HG03139 (cell line): ENCODE data around the gene CSTPP1.
"Not testable (repeated sequence)": the region's sequence is repeated elsewhere in the genome, so short reads cannot be mapped to it uniquely, and the experiment has no call there.

ENCODE experiments used
- ATAC-seq: cut with Tn5 transposase; IDR thresholded peaks from one replicate; pipeline ENCODE4 v1.9.1; 2021; ENCODE audit not compliant: unreplicated experiment

Gene CSTPP1

GRCh38 chr11:46951864-46952263 lies 15.3 kb downstream of the CSTPP1 start:
- ATAC-seq, result no peak

- ATAC-seq, result no peak
Measured at GRCh38 chr11:46952553-46952952, 16.0 kb downstream of the CSTPP1 start.

DNA sequence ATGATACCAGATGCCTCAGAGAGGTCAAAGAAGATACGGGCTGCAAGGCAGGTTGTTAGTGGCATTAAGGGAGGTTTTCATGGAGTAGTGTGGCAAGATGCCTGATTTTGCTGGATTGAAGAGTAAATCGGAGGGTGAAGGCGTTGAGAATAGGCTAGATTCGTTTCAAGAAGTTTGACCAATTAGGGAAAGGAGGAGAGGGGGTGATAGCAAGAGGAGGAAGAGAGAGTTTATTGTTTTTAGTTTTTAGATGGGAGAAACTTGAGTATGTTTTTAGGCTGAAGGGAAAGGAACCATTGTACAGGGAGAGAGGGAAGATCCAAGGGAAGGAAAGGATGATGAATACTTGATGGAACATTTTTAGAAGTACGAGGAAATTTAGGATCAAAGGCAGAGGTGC lies 16.5 kb downstream of the CSTPP1 start:
- ATAC-seq, result no peak

DNA sequence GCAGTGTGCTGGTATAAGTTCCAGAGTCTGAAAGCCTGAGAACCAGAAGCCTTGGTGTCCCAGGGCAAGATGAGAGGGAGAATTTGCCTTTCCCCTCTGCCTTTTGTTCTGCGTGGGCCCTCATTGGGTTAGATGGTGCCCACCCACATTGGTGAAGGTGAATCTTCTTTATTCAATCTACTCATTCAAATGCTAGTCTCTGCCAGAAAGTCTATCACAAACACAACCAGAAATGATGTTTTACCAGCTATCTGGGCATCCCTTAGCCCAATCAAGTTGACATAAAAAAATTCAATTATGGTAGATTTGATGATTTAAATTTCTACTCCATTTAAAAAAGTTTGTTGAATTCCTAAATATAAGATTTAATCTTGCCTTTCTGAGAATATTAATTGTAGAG lies 22.2 kb downstream of the CSTPP1 start:
- no peak for ATAC-seq

DNA sequence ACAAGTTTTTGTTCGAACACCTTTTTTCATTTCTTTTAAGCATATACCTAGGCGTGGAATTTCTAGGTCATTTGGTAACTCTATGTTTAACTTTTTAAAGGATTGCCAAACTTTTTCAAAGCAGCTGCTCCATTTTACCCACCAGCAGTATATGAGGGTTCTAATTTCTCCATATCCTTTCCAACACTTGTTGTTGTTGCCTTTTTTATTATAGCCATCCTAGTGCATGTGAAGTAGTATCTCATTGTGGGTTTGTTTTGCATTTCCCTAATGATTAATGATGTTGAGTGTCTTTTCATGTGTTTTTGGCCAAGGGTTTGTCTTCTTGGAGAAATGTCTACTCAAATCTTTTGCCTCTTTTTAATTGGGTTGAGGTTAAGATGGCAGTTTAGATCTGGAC lies 24.5 kb downstream of the CSTPP1 start:
- ATAC-seq, result no peak

- ATAC-seq, result not testable (repeated sequence)
Measured at GRCh38 chr11:46961886-46962285, 25.3 kb downstream of the CSTPP1 start.

DNA sequence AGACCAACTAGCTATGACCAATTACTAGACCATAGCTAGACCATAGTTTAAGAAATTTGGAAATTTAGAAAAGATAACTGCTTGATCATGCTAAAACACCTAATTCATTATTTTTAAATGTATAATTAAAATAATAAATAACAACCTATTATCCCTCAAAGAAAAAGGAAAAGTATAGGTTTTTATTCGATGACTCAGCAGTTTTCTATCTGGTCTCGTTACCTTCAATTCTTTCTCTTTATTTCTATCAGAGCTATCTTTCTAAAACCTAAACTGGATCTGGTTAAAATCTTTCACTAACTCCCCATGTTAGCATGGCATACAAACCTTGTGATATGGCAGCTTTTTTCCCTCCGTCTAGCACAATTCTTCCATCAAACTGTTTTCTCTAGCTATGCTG lies 27.3 kb downstream of the CSTPP1 start:
- no peak for ATAC-seq

- ATAC-seq, result no peak
Measured at GRCh38 chr11:46966773-46967172, 30.2 kb downstream of the CSTPP1 start.

GRCh38 chr11:46967962-46968361 lies 31.4 kb downstream of the CSTPP1 start:
- no peak for ATAC-seq

GRCh38 chr11:46969379-46969778 lies 32.8 kb downstream of the CSTPP1 start:
- ATAC-seq, result no peak

DNA sequence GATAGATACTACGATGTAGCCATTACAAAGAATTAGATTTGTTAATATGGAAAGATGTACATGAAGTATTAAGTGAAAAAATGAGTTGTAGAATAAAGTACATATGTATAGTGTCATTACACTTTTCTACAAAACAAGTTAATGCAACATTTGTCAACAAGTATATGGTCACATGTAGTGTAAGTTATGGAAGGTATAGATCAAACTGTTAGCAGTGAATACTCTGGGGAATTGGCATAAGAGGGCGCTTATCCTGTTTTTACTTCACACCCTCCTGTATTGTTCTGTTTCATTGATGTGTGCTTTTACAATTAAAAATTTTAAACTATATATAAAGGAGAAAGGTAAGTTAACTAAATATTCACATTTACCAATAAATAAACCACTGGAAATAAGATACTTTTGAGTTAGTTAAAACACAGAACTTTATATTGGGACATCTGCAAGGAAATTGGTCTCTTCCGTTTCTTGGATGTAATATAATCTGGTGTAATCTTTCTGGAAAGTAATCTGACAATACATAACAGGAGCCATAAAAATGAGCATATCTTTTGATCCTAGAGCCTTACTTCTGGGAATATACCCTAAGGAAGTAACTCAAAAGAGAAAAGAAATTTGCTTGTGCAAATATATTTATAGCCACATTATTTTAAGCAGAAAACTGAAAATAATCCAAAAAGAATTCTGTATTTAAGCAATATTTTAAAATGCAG lies 34.5 kb downstream of the CSTPP1 start:
- no peak for ATAC-seq

DNA sequence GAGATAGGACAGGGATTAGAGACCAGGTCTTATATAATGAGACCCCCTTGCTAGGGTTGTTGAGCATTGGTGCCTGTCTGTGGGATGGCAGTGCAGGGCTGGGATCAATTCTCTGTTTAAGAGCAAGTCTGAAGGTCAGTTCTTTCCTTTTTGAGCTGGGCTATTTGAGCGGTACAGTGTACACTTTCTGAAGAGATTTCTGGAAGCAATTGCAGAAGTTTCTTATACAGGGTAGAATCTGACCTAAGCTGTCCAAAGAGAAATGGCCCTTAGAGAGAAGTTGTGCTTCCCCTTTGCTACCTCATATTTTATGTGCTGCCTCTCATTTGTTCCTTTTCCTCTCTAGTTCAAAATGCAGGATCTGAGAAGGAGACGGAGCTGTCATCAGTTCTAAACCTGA lies 35.8 kb downstream of the CSTPP1 start:
- no peak for ATAC-seq

DNA sequence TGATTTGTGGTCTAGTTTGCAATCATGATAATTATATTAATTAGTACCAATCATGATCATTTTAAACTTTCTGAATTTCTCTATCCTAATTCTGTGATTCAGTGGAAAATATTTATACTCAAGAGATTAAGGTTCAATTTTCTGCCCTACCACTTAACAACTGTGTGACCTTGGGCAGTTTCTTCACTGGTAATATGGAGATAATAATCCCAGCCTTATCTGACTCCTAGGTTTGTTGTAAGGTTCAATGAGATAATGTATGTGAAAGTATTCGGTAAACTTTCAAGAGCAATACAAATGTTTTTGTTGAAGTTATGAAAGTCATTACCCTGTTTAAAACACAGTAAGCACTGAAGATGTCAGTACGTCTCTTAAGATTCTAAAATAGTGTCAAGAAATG lies 36.3 kb downstream of the CSTPP1 start:
- ATAC-seq, result no peak

DNA sequence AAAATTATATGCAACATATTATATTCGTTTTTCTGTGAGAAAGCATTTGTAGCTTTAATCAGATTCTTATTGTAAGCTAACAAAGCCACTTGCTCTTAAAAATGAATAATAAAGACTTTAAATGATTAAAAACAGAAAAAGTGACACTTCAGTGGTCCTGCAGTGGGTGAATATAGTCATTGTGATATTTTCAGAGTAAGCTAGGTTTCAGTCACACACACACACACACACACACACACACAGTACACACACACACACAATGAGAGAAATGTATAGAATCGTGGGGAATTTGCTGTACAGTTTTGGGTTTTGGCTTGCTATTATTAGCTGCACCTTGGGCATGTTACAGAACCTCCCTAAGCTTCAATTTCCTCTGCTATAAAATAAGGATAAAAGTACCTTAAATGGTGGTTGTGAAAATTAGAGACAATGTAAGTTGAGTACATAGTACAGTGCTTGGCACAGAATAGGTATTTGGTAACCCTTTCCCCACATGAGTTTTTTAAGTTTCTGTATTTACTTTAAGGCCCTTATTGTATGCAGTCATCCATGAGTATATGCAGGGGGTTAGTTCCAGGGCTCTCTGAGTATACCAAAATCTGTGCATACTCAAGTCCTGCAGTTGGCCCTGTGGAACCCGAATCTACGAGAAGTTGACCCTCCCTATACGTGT lies 39.8 kb downstream of the CSTPP1 start:
- no peak for ATAC-seq

DNA sequence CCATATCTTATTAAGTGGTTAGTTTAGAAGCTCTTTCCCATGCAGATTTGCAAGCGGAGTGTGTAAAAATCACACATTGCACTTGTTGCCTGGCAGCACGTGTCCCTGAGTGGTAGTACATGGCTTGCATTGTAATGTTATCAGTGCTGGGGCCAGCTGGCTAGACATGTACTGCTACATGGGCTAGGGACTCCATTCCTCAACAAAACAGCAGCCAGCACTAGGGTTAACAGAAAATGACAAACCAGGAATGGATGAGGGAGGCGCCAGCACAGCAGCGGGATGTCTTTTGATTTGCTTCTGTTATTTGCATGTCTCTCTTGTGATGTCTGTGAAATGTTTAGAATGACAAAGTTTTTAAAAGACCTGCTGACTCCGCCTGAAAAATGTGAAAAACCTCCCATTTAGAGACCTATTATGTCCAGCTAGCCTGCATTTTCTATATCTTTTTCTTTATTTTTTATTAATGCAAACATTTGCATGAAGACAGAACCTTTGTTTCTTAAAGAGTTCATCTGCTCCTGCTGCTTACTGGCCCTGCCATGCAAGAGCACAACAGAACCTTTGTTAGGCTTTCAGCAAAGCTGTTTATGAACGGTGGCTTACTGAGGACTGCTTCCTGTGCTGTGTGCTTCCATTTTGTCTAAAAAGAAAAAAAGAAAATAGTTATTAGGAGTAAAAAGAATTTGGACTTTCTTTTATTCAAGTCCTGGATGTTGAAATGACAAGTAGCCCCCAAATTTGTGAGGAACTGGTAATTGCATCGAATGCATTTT lies 40.7 kb downstream of the CSTPP1 start:
- ATAC-seq, result no peak

- no peak for ATAC-seq
Measured at GRCh38 chr11:46978005-46978491, 41.5 kb downstream of the CSTPP1 start.

GRCh38 chr11:46979358-46979757 lies 42.8 kb downstream of the CSTPP1 start:
- ATAC-seq, result no peak

- no peak for ATAC-seq
Measured at GRCh38 chr11:46981436-46981835, 44.9 kb downstream of the CSTPP1 start.

DNA sequence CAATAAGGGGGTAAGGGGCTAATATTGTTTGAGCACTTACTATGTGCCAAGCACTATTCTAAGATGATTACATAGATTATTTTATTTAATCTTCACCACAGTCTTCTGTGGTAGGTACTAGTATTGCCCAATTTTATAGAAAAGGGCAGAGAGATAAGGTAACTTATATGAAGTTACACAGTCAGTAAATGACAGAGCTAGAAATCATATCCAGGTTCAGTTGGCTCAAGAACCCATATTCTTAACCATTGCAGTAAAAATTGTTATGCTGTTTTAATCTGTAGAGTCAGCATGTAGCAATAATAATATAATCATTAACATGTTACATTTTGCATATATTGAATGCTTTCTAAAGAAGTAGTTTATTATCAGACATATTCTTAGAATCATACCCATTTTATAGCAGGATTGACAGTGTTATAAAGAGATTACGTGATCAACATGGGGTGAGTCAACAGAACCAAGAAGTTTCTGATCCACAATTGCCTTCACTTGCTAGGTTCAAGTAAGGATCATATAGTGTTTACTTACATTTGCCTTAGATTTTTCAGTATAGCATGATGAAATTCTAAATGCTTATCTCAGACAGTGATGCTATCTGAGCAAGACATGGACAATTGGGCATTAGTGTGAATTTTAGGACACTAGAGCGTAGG lies 46.4 kb downstream of the CSTPP1 start:
- ATAC-seq, result no peak

DNA sequence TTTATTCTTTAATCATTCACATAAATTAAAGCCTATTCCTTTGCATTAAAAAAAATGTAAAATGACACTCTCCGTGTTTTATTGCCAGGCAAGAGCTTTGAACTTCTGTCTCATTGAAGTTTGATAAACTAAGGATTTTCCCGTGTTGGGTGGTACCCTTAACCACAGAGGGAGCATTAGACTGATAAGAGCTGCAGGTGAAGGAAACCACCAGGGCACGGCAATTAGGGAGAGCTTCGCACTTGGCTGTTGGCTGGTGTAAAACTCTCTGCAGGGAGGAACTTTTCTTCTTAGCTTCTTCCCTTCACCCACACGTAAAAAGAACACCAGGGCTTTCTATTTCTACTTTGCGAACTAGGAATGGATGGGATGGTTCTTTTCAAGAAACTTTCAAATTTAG lies 47.0 kb downstream of the CSTPP1 start:
- no peak for ATAC-seq

DNA sequence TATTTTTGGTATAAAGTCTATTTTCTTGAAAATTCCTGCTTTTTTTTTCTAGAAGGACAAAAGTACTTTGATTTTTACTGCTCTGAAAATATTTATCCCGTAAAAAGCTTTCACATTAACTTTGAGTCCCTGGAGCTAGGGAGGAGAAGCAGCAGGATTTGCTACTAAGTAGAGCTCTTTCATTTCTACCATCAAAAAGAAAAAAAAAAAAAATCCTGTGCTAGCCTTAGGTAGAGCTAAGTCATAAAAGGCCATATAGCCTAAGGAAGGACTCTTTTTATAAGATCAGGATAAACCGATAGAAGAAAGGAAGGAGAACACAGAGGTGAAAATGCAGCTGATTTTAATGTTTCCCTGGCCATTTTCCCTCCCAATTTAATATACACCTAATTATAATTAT lies 48.0 kb downstream of the CSTPP1 start:
- no peak for ATAC-seq
